ENCODE data around the gene CD22. TPM values are rescaled to one million over a fixed set of nuclear protein-coding genes. Genes with fewer than 3 reads are reported as not detected.

CD22 gene
- polyA plus RNA-seq, 1 donor (not counting 4 experiments of a cell fraction or from before 2014, with no cell fraction given), result 0.26 TPM

GRCh38 chr19:35316560-35316959 is 12.4 kb upstream of the CD22 start:
- no peaks in the 10 kb centered on the region for H3K79me2 ChIP-seq (ENCODE audit: control insufficient read depth, insufficient read depth, low read length)
- H3K27ac ChIP-seq (ENCODE audit: control insufficient read depth, insufficient read depth, low read length), result no peak overlapping the region
- no peak for FAIRE-seq
- H3K9me3 ChIP-seq (ENCODE audit: control insufficient read depth, low read depth, low read length), result no peaks in the 10 kb centered on the region
- dilution Hi-C loops (cut with MboI; ENCODE audit: extremely low pct_ligation_motif_present, low sequenced_read_pairs), result no loop called here
- TF ChIP-seq EZH2 (IDR thresholded peaks at IDR 0.05; ENCODE audit: low read length) (no peak), CTCF (optimal IDR thresholded peaks at IDR 0.05 in 1 of 3, IDR thresholded peaks at IDR 0.05 in 1 of 3, conservative IDR thresholded peaks at IDR 0.05 in 1 of 3; ENCODE audit: extremely low read depth in 1 of 3, insufficient read depth in 2 of 3, low read length in 3 of 3) (no peak)
- H3K9me1 ChIP-seq (ENCODE audit: control insufficient read depth, extremely low read depth, insufficient read depth, low read length), result no peaks in the 10 kb centered on the region
- peaks cover 19% of the 10 kb centered on the region for H3K4me1 ChIP-seq (ENCODE audit: control insufficient read depth, extremely low read depth, insufficient read depth, low read length)
- no peaks in the 10 kb centered on the region for H4K20me1 ChIP-seq (ENCODE audit: control insufficient read depth, extremely low read depth, insufficient read depth, low read length)
- no peaks in the 10 kb centered on the region for H3K27me3 ChIP-seq (ENCODE audit: control insufficient read depth, extremely low read depth, insufficient read depth, low read length)
- DNase-seq (ENCODE audit: low read depth, low spot score), result no peak
- no peak overlapping the region for H3K9ac ChIP-seq (ENCODE audit: control insufficient read depth, extremely low read depth, insufficient read depth, low read length)
- no peak overlapping the region for H2AFZ ChIP-seq (ENCODE audit: control insufficient read depth, low read length)
- H3K4me3 ChIP-seq (ENCODE audit: control insufficient read depth in 2 of 3, extremely low read depth in 1 of 3, insufficient read depth in 2 of 3, low read depth in 1 of 3, low read length in 3 of 3), result no peak overlapping the region
- no peaks in the 10 kb centered on the region for H3K36me3 ChIP-seq (ENCODE audit: control insufficient read depth in 2 of 2, extremely low read depth in 1 of 2, insufficient read depth in 2 of 2, low read length in 2 of 2)
- no peak overlapping the region for H3K4me2 ChIP-seq (ENCODE audit: control insufficient read depth, extremely low read depth, insufficient read depth, low read depth, low read length)

GRCh38 chr19:35317464-35318043 is 11.4 kb upstream of the CD22 start:
- dilution Hi-C loops (cut with MboI; ENCODE audit: extremely low pct_ligation_motif_present, low sequenced_read_pairs), result no loop called here
- Histone ChIP-seq H3K9ac (ENCODE audit: control insufficient read depth, extremely low read depth, insufficient read depth, low read length) (no peak overlapping the region), H3K4me3 (ENCODE audit: control insufficient read depth in 2 of 3, extremely low read depth in 1 of 3, insufficient read depth in 2 of 3, low read depth in 1 of 3, low read length in 3 of 3) (no peak overlapping the region), H3K36me3 (ENCODE audit: control insufficient read depth in 2 of 2, extremely low read depth in 1 of 2, insufficient read depth in 2 of 2, low read length in 2 of 2) (no peaks in the 10 kb centered on the region), H3K27me3 (ENCODE audit: control insufficient read depth, extremely low read depth, insufficient read depth, low read length) (no peaks in the 10 kb centered on the region), H3K9me1 (ENCODE audit: control insufficient read depth, extremely low read depth, insufficient read depth, low read length) (no peaks in the 10 kb centered on the region), H3K4me2 (ENCODE audit: control insufficient read depth, extremely low read depth, insufficient read depth, low read depth, low read length) (no peak overlapping the region), H3K9me3 (ENCODE audit: control insufficient read depth, low read depth, low read length) (no peaks in the 10 kb centered on the region), H2AFZ (ENCODE audit: control insufficient read depth, low read length) (no peak overlapping the region), H3K79me2 (ENCODE audit: control insufficient read depth, insufficient read depth, low read length) (no peaks in the 10 kb centered on the region), H3K27ac (ENCODE audit: control insufficient read depth, insufficient read depth, low read length) (no peak overlapping the region), H4K20me1 (ENCODE audit: control insufficient read depth, extremely low read depth, insufficient read depth, low read length) (no peaks in the 10 kb centered on the region), H3K4me1 (ENCODE audit: control insufficient read depth, extremely low read depth, insufficient read depth, low read length) (peaks cover 19% of the 10 kb centered on the region)
- TF ChIP-seq CTCF (optimal IDR thresholded peaks at IDR 0.05 in 1 of 3, IDR thresholded peaks at IDR 0.05 in 1 of 3, conservative IDR thresholded peaks at IDR 0.05 in 1 of 3; ENCODE audit: extremely low read depth in 1 of 3, insufficient read depth in 2 of 3, low read length in 3 of 3) (no peak), EZH2 (IDR thresholded peaks at IDR 0.05; ENCODE audit: low read length) (no peak)
- no peak for FAIRE-seq
- no peak for DNase-seq (ENCODE audit: low read depth, low spot score)

All from keratinocyte (primary cell).